ENCODE results near the gene RNF41. TPM values are rescaled to one million over a fixed set of nuclear protein-coding genes. Genes with fewer than 3 reads are reported as not detected.
"Not testable (repeated sequence)": the region's sequence is repeated elsewhere in the genome, so short reads cannot be mapped to it uniquely, and the experiment has no call there.

The RNF41 gene
- 97.2 and 123 TPM in 2 replicates for polyA plus RNA-seq (2011; rRNA removed)
- 250 and 366 TPM in 2 replicates for polyA minus RNA-seq (2011; rRNA and poly(A)+ RNA removed)

GRCh38 chr12:56221757-56222530 is at the start of gene RNF41:
RNF41 (minus strand) TSS chr12:56221922; CDS start chr12:56214047, 7,875 bp downstream.
- ChIA-PET CTCF (interaction anchor here (0.8 to 4.2 kb wide), 13 partner anchors 9 to 103 kb away, joined by 3 to 73 read pairs (median 5); partner anchors contain the start of genes ANKRD52, SMARCC2 and ZC3H10), POLR2A (interaction anchor here (0.5 to 2.9 kb wide), 27 partner anchors 9 to 374 kb away, joined by 3 to 30 read pairs (median 5); partner anchors contain the start of genes ANKRD52, CNPY2, COQ10A and ESYT1)
- Histone ChIP-seq H3K4me3 (ENCODE audit: low read depth, low read length) (peak within 1 kb of the TSS; percentile 91), H3K9me3 (ENCODE audit: control insufficient read depth, insufficient read depth, low read length) (no peaks in the 10 kb centered on the region), H3K27ac (ENCODE audit: low read depth, low read length) (peak within 1 kb of the TSS; percentile 96), H3K27me3 (ENCODE audit: control insufficient read depth, insufficient read depth, low read length) (no peaks in the 10 kb centered on the region)
- DNase-seq (ENCODE audit: low read depth, low spot score), result peak; percentile 95
- no peak for TF ChIP-seq CTCF (IDR thresholded peaks at IDR 0.05; ENCODE audit: low read depth, low read length)

- no peaks in the 10 kb centered on the region; the same call in 1 of the 2 replicates for H3K9me3 ChIP-seq (ENCODE audit: control insufficient read depth, insufficient read depth, low read length)
- no peak overlapping the region for H3K4me3 ChIP-seq (ENCODE audit: low read depth, low read length)
- POLR2A ChIA-PET, result interaction anchor here (0.5 kb wide), 1 partner anchor 81 kb away, joined by 4 read pairs; no protein-coding TSS in a partner anchor
- no peak overlapping the region for H3K27ac ChIP-seq (ENCODE audit: low read depth, low read length)
- DNase-seq (ENCODE audit: low read depth, low spot score), result no peak
- no peaks in the 10 kb centered on the region for H3K27me3 ChIP-seq (ENCODE audit: control insufficient read depth, insufficient read depth, low read length)
- peak; percentile 60 for TF ChIP-seq CTCF (IDR thresholded peaks at IDR 0.05; ENCODE audit: low read depth, low read length)
- CTCF ChIA-PET, result interaction anchor here (0.7 to 1.2 kb wide), 2 partner anchors 77 to 87 kb away, joined by 3 to 4 read pairs; no protein-coding TSS in a partner anchor
Measured at GRCh38 chr12:56271031-56271430, 49.3 kb upstream of the RNF41 start.

- Histone ChIP-seq H3K27ac (ENCODE audit: low read depth, low read length) (peak overlapping the region; percentile 39), H3K27me3 (ENCODE audit: control insufficient read depth, insufficient read depth, low read length) (no peaks in the 10 kb centered on the region), H3K4me3 (ENCODE audit: low read depth, low read length) (peak overlapping the region; percentile 76), H3K9me3 (ENCODE audit: control insufficient read depth, insufficient read depth, low read length) (no peaks in the 10 kb centered on the region; the same call in 1 of the 2 replicates)
- no peak for TF ChIP-seq CTCF (IDR thresholded peaks at IDR 0.05; ENCODE audit: low read depth, low read length)
- DNase-seq (ENCODE audit: low read depth, low spot score), result no peak
- CTCF ChIA-PET, result interaction anchor here (0.6 to 2.1 kb wide), 5 partner anchors 10 to 394 kb away, joined by 3 to 23 read pairs (median 4); partner anchors contain the start of genes ANKRD52 and SMARCC2
- POLR2A ChIA-PET, result interaction anchor here (0.5 to 2.0 kb wide), 8 partner anchors 9 to 268 kb away, joined by 3 to 14 read pairs (median 4); partner anchors contain the start of genes ANKRD52, RNF41 and SMARCC2
Measured at GRCh38 chr12:56267443-56268071, 45.8 kb upstream of the RNF41 start.

- H3K27ac ChIP-seq (ENCODE audit: low read depth, low read length), result peak within 1 kb of the TSS; percentile 92
Measured at GRCh38 chr12:56266693-56267442, 45.1 kb upstream of the RNF41 start, which contains the start of gene COQ10A. COQ10A (plus strand) TSS chr12:56266942; CDS start chr12:56267119, 177 bp downstream.

GRCh38 chr12:56266068-56266692 is 44.5 kb upstream of the RNF41 start:
- POLR2A ChIA-PET, result interaction anchor here (0.6 to 2.0 kb wide), 6 partner anchors 8 to 418 kb away, joined by 3 to 14 read pairs (median 3); partner anchors contain the start of genes ANKRD52 and RNF41
- DNase-seq (ENCODE audit: low read depth, low spot score); H3K27me3 ChIP-seq (ENCODE audit: control insufficient read depth, insufficient read depth, low read length); H3K9me3 ChIP-seq (ENCODE audit: control insufficient read depth, insufficient read depth, low read length): not testable (repeated sequence)
- peak overlapping the region; percentile 76 for H3K4me3 ChIP-seq (ENCODE audit: low read depth, low read length)
- CTCF ChIA-PET, result interaction anchor here (0.7 to 2.1 kb wide), 9 partner anchors 8 to 374 kb away, joined by 3 to 23 read pairs (median 4); partner anchors contain the start of genes ANKRD52, RNF41 and SMARCC2
- H3K27ac ChIP-seq (ENCODE audit: low read depth, low read length), result peak overlapping the region; percentile 92

More at GRCh38 chr12:56266693-56267442, 45.1 kb upstream of the RNF41 start, which contains the start of gene COQ10A:
- H3K4me3 ChIP-seq (ENCODE audit: low read depth, low read length), result peak within 1 kb of the TSS; percentile 76
- no peaks in the 10 kb centered on the region for H3K27me3 ChIP-seq (ENCODE audit: control insufficient read depth, insufficient read depth, low read length)
- CTCF ChIA-PET, result interaction anchor here (0.6 to 2.1 kb wide), 10 partner anchors 9 to 394 kb away, joined by 3 to 23 read pairs (median 4); partner anchors contain the start of genes ANKRD52, RNF41 and SMARCC2
- H3K9me3 ChIP-seq (ENCODE audit: control insufficient read depth, insufficient read depth, low read length), result no peaks in the 10 kb centered on the region; the same call in 1 of the 2 replicates
- DNase-seq (ENCODE audit: low read depth, low spot score), result peak; percentile 48
- peak; percentile 79 for TF ChIP-seq CTCF (IDR thresholded peaks at IDR 0.05; ENCODE audit: low read depth, low read length)
- POLR2A ChIA-PET, result interaction anchor here (0.6 to 2.0 kb wide), 9 partner anchors 8 to 417 kb away, joined by 3 to 14 read pairs (median 3); partner anchors contain the start of genes ANKRD52 and RNF41

GRCh38 chr12:56262955-56263354 is 41.2 kb upstream of the RNF41 start:
- H3K27ac ChIP-seq (ENCODE audit: low read depth, low read length); POLR2A ChIA-PET; CTCF ChIA-PET; H3K9me3 ChIP-seq (ENCODE audit: control insufficient read depth, insufficient read depth, low read length); H3K4me3 ChIP-seq (ENCODE audit: low read depth, low read length); DNase-seq (ENCODE audit: low read depth, low spot score); H3K27me3 ChIP-seq (ENCODE audit: control insufficient read depth, insufficient read depth, low read length): not testable (repeated sequence)

Measured in AG04450 (cell line).